GM18861 (cell line): Measurements from ENCODE around the gene FRAS1.
"Not testable (repeated sequence)": the region's sequence is repeated elsewhere in the genome, so short reads cannot be mapped to it uniquely, and the experiment has no call there.

Experiments used
- ATAC-seq: cut with Tn5 transposase; IDR thresholded peaks from one replicate; pipeline ENCODE4 v1.9.1; 2021; ENCODE audit not compliant: unreplicated experiment

FRAS1 gene

GRCh38 chr4:78320349-78320935 lies 263.3 kb downstream of the FRAS1 start:
- no peak for ATAC-seq

DNA sequence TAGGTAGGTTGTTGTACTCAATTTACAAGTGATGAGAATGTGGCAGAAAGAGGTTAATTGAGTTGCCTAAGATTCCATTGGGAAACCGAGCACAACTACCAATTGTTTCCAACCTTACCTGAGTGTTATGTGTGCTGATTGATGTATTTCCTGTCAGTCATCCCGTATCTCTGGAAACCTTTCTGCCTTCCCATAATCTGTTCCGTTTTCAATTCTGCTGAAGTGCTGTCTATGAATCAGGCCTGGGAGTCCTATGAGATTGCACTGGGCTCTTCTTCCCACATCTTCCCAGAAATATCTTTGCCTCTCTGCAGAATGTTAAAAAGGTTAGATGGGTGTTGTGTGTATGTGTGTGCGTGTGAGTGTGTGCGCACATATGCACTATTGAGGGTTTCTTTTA lies 264.9 kb downstream of the FRAS1 start:
- no peak for ATAC-seq

DNA sequence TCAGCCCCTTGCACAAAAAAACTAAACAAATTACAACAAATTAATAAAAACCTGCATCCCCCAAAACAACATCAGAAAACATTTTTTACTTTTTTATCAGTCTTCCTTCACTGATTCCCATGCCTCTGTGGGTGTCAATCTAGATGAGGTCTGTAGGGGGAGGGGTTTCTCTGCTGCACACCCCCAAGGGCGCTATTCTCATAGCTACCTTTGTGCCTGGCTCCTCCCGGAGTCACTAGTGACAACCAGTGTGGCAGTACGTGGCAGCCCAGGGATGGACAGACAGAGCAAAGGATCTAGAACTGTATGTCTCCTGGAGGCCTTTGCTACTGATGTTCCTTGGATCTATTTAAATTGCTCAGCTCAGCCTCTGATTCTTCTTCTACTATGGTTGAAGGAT lies 266.3 kb downstream of the FRAS1 start:
- ATAC-seq = no peak

- no peak for ATAC-seq
These were observed 267.5 kb downstream of the FRAS1 start for GRCh38 chr4:78324625-78325024.

- no peak for ATAC-seq
These were observed 268.4 kb downstream of the FRAS1 start for GRCh38 chr4:78325271-78326157.

DNA sequence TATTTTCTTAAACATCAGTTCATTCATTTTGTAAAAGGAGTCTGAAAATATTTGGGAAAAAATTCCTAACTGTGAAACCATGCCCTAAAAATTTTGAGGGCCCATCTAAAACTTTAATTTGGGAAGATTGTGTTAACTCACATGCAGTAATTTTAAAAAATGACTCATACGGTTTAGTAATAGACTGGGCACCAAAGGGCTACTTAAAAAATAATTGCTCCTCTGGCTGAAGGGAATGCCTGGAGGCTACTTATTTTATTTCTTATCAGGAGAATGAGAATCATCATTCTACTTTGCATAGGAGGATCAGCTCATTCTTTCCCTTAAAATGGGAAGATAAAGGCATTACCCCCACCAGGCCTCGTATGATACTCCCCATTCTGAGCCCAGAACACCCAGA lies 271.5 kb downstream of the FRAS1 start:
- not testable (repeated sequence) for ATAC-seq

GRCh38 chr4:78331186-78331585 lies 274.1 kb downstream of the FRAS1 start:
- no peak for ATAC-seq

DNA sequence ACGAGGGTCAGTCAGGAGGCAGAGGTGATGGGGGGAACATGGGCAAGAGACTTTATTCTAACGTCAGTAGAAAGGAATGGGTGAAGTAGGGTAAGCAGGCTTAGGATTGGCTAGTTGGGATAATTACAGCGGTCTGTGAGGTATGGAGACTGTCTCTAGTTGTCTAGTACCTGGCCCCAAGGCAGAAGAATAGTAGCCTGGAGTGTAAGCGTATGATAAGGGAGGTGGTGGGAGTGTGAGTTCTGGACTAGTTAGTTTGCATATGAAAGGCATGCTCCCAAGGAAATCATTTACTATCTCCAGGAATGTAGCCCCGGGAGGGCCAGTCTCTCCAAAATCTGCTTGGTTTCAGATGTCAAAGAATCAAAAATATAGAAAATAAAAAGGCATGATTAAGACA lies 274.8 kb downstream of the FRAS1 start:
- ATAC-seq = no peak

DNA sequence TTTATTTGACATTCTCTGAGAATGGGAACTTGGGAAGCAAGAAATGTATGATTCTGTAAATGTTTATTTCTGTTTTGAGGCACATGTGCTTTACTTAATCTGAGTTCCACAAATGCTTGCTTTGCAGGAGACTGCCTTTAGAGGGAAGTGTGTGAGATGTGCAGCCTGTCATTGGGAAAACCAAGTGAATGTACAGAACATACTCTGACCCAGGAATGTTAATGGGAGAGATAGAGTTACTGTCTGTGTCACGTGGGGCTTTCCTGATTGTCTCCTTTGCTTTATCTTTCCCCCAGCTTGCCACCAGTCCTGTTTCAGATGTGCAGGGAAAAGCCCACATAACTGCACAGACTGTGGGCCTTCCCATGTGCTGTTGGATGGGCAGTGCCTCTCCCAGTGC lies 275.9 kb downstream of the FRAS1 start:
- ATAC-seq = no peak

DNA sequence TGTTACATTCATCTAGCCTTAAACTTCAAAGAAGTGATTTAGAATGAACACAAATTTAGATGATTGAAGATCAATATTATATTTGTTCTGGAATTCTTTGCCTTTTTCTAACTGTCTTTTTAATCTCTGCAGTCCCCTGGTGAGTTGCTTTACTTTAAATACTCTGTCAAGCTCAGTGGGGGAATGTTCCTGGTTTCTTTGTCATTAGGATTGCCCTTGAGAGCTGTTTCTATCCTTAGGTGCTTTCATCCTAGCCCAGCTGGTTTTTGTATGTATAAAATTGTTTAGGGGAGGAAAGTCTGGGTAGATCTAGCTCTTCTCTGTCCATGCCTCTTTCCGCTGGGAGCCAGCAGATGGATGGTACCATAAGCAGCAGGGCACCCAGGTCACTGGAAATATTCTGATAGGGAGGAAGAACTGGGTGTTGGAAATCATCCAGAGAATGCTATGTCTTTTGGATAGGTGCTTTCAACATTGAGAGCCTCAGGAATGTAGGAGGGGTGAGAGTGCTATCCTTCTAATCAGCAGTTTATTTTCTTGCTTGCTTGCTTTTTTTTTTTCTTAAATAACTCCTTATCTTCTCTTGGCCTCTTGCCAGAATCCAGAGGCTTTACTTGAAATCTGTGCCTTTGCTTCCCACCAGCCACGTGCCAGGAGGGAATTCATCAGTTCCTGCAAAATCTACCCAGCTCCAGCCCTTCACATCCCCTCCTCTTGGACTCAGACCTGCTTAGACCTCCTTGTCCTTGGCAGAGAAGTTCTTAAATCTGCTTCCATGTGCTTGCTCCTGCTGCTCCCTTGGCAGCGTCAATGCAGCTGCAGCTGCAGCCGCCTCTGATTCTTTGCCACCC lies 279.2 kb downstream of the FRAS1 start:
- ATAC-seq = no peak

DNA sequence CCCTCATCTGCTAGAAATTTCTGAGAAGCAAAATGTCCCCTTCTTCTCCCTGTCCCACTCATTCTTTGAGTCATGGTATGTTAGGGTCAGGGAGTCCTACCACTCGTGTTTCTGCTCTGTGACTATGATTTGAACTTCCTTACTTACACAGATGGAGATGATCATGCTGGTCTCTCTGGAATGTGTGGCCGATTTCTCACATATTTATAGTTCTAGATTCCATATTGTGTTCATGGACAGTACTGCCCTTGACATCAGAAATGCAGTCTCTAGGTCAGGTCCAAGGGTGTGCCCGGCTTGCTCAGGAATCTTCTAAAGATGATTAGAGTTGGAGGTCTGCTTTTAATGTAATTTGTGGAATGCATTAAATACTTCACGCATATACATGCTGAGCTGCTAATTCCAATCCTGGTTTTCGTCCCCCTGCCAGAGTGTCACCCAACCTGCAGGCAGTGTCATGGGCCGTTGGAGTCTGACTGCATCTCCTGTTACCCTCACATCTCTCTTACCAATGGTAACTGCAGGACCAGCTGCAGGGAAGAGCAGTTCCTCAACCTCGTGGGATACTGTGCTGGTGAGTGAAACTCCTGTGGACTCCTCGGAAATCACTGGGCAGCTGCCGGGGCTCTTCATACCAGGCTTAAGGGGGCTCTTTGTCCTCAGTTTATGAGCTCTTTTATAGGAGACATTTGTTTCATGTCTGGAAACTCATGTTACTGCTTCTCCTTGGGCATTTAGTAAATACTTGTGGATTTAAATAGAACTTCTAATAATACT lies 280.3 kb downstream of the FRAS1 start:
- ATAC-seq = no peak

DNA sequence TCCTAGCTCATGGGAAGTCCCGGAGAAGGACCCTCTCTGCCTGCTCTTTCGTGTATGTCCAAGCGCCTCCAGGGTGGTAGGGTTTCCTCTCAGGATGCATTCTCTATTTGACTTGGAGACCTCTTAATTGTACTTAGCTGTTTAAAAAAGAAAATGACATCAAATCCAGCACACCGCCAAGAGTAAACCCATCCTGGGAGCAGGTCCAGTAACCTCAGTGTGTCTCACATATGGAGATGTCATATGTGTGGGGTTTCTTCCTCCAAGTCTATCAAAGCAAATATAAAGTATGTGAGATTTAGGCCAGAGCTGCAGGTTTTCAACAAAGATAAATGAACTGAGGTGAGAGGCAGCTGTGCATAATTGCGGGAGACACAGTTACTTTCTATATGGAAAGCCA lies 285.0 kb downstream of the FRAS1 start:
- ATAC-seq = no peak

DNA sequence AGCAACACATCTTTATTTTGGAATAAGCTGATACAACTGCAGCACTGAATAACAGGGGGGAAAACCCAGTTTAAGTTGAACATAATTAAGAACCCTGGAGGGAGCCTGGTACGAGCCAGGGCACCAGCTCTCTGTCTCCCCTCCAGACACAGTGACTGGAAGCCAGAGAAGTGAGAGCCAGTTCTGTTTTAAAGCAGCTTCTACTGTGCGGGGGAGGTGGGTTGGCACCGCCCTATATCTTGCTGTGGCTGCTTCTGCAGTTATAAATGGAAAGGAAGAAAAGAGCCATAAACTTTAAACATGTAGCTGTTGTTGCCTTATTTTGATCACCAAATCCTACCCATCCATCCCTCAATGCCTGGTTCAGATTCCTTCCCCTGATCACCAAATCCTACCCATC lies 286.6 kb downstream of the FRAS1 start:
- ATAC-seq = no peak

DNA sequence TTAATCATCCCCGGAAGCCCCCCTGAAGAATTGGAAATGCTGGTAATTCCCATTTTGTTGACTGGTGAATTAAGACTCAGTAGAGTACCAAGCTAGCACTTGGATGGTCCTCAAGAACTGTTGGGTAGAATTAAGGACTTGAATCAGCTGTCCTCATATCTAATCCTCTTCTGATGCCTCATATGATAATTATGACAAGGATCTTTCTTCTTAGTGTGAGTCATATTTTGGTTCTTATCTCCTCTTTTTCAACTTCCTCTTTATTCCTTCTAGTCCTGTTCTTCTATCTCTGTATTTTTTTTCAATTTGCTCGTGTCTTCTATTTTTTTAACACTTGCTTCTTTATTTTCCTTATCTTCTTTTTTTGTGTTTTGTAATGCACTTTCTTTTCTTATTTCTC lies 288.1 kb downstream of the FRAS1 start:
- ATAC-seq = no peak

- ATAC-seq = no peak
These were observed 289.1 kb downstream of the FRAS1 start for GRCh38 chr4:78346222-78346621.

DNA sequence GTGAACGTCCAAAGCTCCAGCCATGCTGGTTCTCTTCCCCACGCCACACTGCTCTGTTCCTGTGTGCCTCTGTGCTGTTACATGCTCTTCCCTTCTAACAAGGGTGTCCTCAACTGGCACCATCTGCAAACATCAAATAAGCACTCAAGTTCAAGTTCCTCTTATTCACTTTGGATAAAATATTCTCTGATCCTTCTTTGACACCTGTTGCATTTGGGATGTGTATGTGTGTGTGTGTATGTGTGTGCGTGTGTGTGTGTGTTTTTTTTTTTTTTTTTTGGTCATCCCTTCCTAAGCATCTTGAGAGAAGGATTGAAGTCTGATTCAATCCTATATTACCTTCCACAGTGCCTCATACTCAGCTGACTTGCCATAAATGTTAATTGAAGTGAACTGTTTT lies 290.4 kb downstream of the FRAS1 start:
- ATAC-seq = no peak

GRCh38 chr4:78353921-78354320 lies 296.8 kb downstream of the FRAS1 start:
- no peak for ATAC-seq

GRCh38 chr4:78354782-78355181 lies 297.7 kb downstream of the FRAS1 start:
- ATAC-seq = no peak

DNA sequence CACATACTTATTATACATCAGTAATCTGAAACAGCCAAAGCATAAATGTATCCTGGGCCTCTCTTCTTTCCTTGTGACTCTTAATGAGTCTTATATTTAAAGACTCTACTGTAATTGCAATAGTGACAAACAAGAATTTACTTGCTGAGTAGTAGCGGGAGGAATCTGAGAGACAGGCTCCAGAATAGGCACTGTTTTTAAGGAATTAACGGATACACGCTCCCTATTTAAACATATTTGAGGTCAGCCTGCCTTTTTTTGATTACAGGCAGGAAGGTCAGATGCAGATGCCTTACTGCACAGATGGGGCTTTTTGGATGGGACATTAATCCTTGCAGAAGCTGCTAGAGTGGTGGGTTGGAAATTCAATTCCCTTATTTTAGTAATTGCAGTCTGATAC lies 298.2 kb downstream of the FRAS1 start:
- no peak for ATAC-seq

DNA sequence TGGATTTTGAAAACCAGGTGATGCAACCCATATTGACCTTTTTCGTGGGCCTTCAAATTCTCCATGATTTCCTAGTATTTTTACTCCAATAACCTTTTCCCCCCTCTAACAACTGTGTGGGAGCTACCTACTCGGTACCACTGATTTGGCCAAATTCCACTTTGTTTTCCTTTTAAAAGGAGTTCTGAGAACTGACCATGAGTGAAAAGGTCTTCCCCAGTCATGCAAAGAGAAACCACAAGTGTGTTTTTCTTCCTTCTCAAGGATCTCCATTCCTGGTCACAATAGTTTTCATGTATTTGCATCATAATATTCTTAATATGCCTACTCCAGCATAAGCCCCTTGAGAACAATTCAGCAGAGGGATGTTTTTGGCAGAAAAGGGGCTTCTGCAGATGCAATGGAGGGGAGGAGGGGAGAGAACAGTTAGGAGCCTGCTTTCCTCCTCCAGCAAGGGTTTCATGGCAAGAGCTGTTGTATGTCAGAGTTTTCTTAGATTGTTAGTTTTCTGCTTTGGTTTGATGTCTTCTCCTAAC lies 299.2 kb downstream of the FRAS1 start:
- ATAC-seq = no peak

GRCh38 chr4:78357122-78357521 lies 300.0 kb downstream of the FRAS1 start:
- ATAC-seq = no peak
